Osteocyte (in vitro differentiated cells): Measurements from ENCODE around the gene IPO4. TPM values are rescaled to one million over a fixed set of nuclear protein-coding genes. Genes with fewer than 3 reads are reported as not detected.

Experiments
- DNase-seq: peaks from one replicate; pipeline ENCODE4 v3.0.0; 2021; ENCODE audit warnings: mixed read lengths; ENCODE audit not compliant: unreplicated experiment; ENCODE audit errors: extremely low spot score
- H3K27ac Mint-ChIP-seq: one replicate; pipeline ENCODE4 v1.8.0; 2021; ENCODE audit warnings: mild to moderate bottlenecking, mixed read lengths; ENCODE audit not compliant: unreplicated experiment
- H3K27me3 Mint-ChIP-seq: one replicate; pipeline ENCODE4 v1.8.0; 2021; ENCODE audit warnings: mixed read lengths; ENCODE audit not compliant: unreplicated experiment
- H3K36me3 Mint-ChIP-seq: one replicate; pipeline ENCODE4 v1.8.0; 2021; ENCODE audit warnings: mixed read lengths; ENCODE audit not compliant: unreplicated experiment
- H3K4me1 Mint-ChIP-seq: one replicate; pipeline ENCODE4 v1.8.0; 2021; ENCODE audit warnings: mixed read lengths; ENCODE audit not compliant: unreplicated experiment
- H3K4me3 Mint-ChIP-seq: one replicate; pipeline ENCODE4 v1.8.0; 2021; ENCODE audit warnings: mild to moderate bottlenecking, moderate library complexity, mixed read lengths; ENCODE audit not compliant: unreplicated experiment
- H3K9me3 Mint-ChIP-seq: one replicate; pipeline ENCODE4 v1.8.0; 2021; ENCODE audit warnings: mixed read lengths; ENCODE audit not compliant: unreplicated experiment
- CTCF ChIP-seq: fragments of 200-600 bp; sonication (generic); IDR thresholded peaks from 2 replicates; pipeline ENCODE4 v1.5.0; 2021; ENCODE audit warnings: antibody characterized with exemption, mild to moderate bottlenecking, moderate library complexity
- total RNA-seq: library from RNA; stranded (reverse); gene quantifications from 2 replicates; pipeline ENCODE4 v1.2.1, GENCODE V29; 2021

IPO4 gene
- total RNA-seq, 1 donor from 2014 or later = 36.5 TPM

- Mint-ChIP-seq H3K36me3 (peaks cover 19% of the 10 kb centered on the region), H3K9me3 (no peaks in the 10 kb centered on the region), H3K27ac (no peak overlapping the region), H3K4me1 (no peaks in the 10 kb centered on the region), H3K4me3 (no peak overlapping the region), H3K27me3 (no peaks in the 10 kb centered on the region)
- DNase-seq = no peak
- no peak for TF ChIP-seq CTCF
Measured at GRCh38 chr14:24177041-24177825, 11.4 kb downstream of the IPO4 start.

- Mint-ChIP-seq H3K4me1 (no peaks in the 10 kb centered on the region), H3K27ac (no peak overlapping the region), H3K9me3 (no peaks in the 10 kb centered on the region), H3K27me3 (no peaks in the 10 kb centered on the region), H3K36me3 (peaks cover 19% of the 10 kb centered on the region), H3K4me3 (no peak overlapping the region)
- TF ChIP-seq CTCF = no peak
- DNase-seq = no peak
Measured at GRCh38 chr14:24176599-24176998, 12.0 kb downstream of the IPO4 start.

- no peak for DNase-seq
- no peak overlapping the region for H3K27ac Mint-ChIP-seq
- peaks cover 17% of the 10 kb centered on the region for H3K36me3 Mint-ChIP-seq
- no peak for TF ChIP-seq CTCF
- no peaks in the 10 kb centered on the region for H3K9me3 Mint-ChIP-seq
- peaks cover 4% of the 10 kb centered on the region for H3K4me1 Mint-ChIP-seq
- no peaks in the 10 kb centered on the region for H3K27me3 Mint-ChIP-seq
- no peak overlapping the region for H3K4me3 Mint-ChIP-seq
Measured at GRCh38 chr14:24172871-24173281, 15.7 kb downstream of the IPO4 start.

GRCh38 chr14:24172261-24172860 lies 16.3 kb downstream of the IPO4 start:
- Mint-ChIP-seq H3K4me1 (peaks cover 4% of the 10 kb centered on the region), H3K4me3 (peak overlapping the region; percentile 10), H3K9me3 (no peaks in the 10 kb centered on the region), H3K36me3 (peaks cover 21% of the 10 kb centered on the region), H3K27me3 (no peaks in the 10 kb centered on the region), H3K27ac (no peak overlapping the region)
- TF ChIP-seq CTCF = no peak
- no peak for DNase-seq
